Activated CD4-positive, alpha-beta T cell treated with anti-CD3 and anti-CD28 coated beads, Interleukin-10, Interleukin-2, amounts not matched to agents 100 ng/mL and 50 ng/mL, durations not matched to agents 16 hours and 8 hours (primary cell): ENCODE measurements around the gene BICD1.
"Not testable (repeated sequence)": the region's sequence is repeated elsewhere in the genome, so short reads cannot be mapped to it uniquely, and the experiment has no call there.

Experiments
- DNase-seq: peaks from one replicate; pipeline ENCODE4 v3.0.0-alpha.2; 2020

Gene BICD1

GRCh38 chr12:32146074-32146873 is 39.6 kb downstream of the BICD1 start:
- DNase-seq = no peak

- DNase-seq = no peak
Observed at GRCh38 chr12:32148372-32148771, 41.7 kb downstream of the BICD1 start.

GRCh38 chr12:32149489-32149888 is 42.8 kb downstream of the BICD1 start:
- DNase-seq = no peak

GRCh38 chr12:32151086-32151485 is 44.4 kb downstream of the BICD1 start:
- DNase-seq = no peak

- DNase-seq = no peak
Observed at GRCh38 chr12:32151552-32151951, 44.9 kb downstream of the BICD1 start.

GRCh38 chr12:32155041-32155440 is 48.4 kb downstream of the BICD1 start:
- DNase-seq = no peak

- no peak for DNase-seq
Observed at GRCh38 chr12:32155961-32156529, 49.4 kb downstream of the BICD1 start.

GRCh38 chr12:32158525-32158924 is 51.9 kb downstream of the BICD1 start:
- DNase-seq = no peak

- DNase-seq = no peak
Observed at GRCh38 chr12:32159381-32159780, 52.7 kb downstream of the BICD1 start.

GRCh38 chr12:32159925-32160324 is 53.3 kb downstream of the BICD1 start:
- peak; percentile 9 for DNase-seq

- DNase-seq = peak; percentile 11
Observed at GRCh38 chr12:32161058-32161457, 54.4 kb downstream of the BICD1 start.

- DNase-seq = no peak
Observed at GRCh38 chr12:32163596-32163995, 56.9 kb downstream of the BICD1 start.

GRCh38 chr12:32166510-32166909 is 59.9 kb downstream of the BICD1 start:
- DNase-seq = no peak

- DNase-seq = no peak
Observed at GRCh38 chr12:32170437-32170998, 63.9 kb downstream of the BICD1 start.

- no peak for DNase-seq
Observed at GRCh38 chr12:32171211-32171610, 64.6 kb downstream of the BICD1 start.

GRCh38 chr12:32176606-32177005 is 70.0 kb downstream of the BICD1 start:
- no peak for DNase-seq

- DNase-seq = no peak
Observed at GRCh38 chr12:32178341-32179010, 71.8 kb downstream of the BICD1 start.

GRCh38 chr12:32179011-32179395 is 72.4 kb downstream of the BICD1 start:
- DNase-seq = no peak

GRCh38 chr12:32181498-32182175 is 75.0 kb downstream of the BICD1 start:
- DNase-seq = no peak

GRCh38 chr12:32183650-32184049 is 77.0 kb downstream of the BICD1 start:
- DNase-seq = no peak

- DNase-seq = not testable (repeated sequence)
Observed at GRCh38 chr12:32187127-32187526, 80.5 kb downstream of the BICD1 start.

GRCh38 chr12:32191445-32191844 is 84.8 kb downstream of the BICD1 start:
- DNase-seq = no peak
